ENCODE measurements around the gene TMEM270.

TMEM270 gene

GRCh38 chr7:73909051-73909941 lies 48.3 kb downstream of the TMEM270 start:
- peak; percentile 11 for DNase-seq

GRCh38 chr7:73909996-73910395 lies 49.0 kb downstream of the TMEM270 start:
- no peak for DNase-seq

- DNase-seq: no peak
Measured at GRCh38 chr7:73912223-73912622, 51.3 kb downstream of the TMEM270 start.
